Measurements from ENCODE around the gene STIMATE.
A peak's percentile ranks its signal among the peaks of the same experiment; 100 is the strongest.

STIMATE gene

GRCh38 chr3:52882377-52882776 is 15.0 kb downstream of the STIMATE start:
- Mint-ChIP-seq H3K4me3 (no peak overlapping the region), H3K27ac (no peak overlapping the region), H3K9me3 (no peaks in the 10 kb centered on the region), H3K4me1 (peaks cover 4% of the 10 kb centered on the region), H3K27me3 (no peaks in the 10 kb centered on the region), H3K36me3 (peaks cover 14% of the 10 kb centered on the region)

GRCh38 chr3:52881871-52882270 is 15.5 kb downstream of the STIMATE start:
- Mint-ChIP-seq H3K9me3 (no peaks in the 10 kb centered on the region), H3K27me3 (no peaks in the 10 kb centered on the region), H3K36me3 (peaks cover 14% of the 10 kb centered on the region), H3K4me1 (peaks cover 4% of the 10 kb centered on the region), H3K27ac (no peak overlapping the region), H3K4me3 (no peak overlapping the region)

- H3K27ac Mint-ChIP-seq, result no peak overlapping the region
- no peaks in the 10 kb centered on the region for H3K27me3 Mint-ChIP-seq
- H3K4me3 Mint-ChIP-seq, result no peak overlapping the region
Observed at GRCh38 chr3:52880474-52880873, 16.9 kb downstream of the STIMATE start.

GRCh38 chr3:52880047-52880446 is 17.3 kb downstream of the STIMATE start:
- no peaks in the 10 kb centered on the region for H3K27me3 Mint-ChIP-seq
- no peaks in the 10 kb centered on the region for H3K9me3 Mint-ChIP-seq
- peaks cover 19% of the 10 kb centered on the region for H3K4me1 Mint-ChIP-seq
- no peak overlapping the region for H3K4me3 Mint-ChIP-seq
- peaks cover 5% of the 10 kb centered on the region for H3K36me3 Mint-ChIP-seq
- H3K27ac Mint-ChIP-seq, result no peak overlapping the region

More at GRCh38 chr3:52880474-52880873, 16.9 kb downstream of the STIMATE start:
- Mint-ChIP-seq H3K36me3 (peaks cover 8% of the 10 kb centered on the region), H3K4me1 (peaks cover 15% of the 10 kb centered on the region), H3K9me3 (no peaks in the 10 kb centered on the region)

GRCh38 chr3:52879581-52879980 is 17.8 kb downstream of the STIMATE start:
- H3K27ac Mint-ChIP-seq, result no peak overlapping the region

GRCh38 chr3:52879090-52879489 is 18.3 kb downstream of the STIMATE start:
- H3K27me3 Mint-ChIP-seq, result no peaks in the 10 kb centered on the region
- no peak overlapping the region for H3K4me3 Mint-ChIP-seq
- peaks cover 25% of the 10 kb centered on the region for H3K4me1 Mint-ChIP-seq
- no peaks in the 10 kb centered on the region for H3K9me3 Mint-ChIP-seq
- no peak overlapping the region for H3K27ac Mint-ChIP-seq
- H3K36me3 Mint-ChIP-seq, result peaks cover 1% of the 10 kb centered on the region

More at GRCh38 chr3:52879581-52879980, 17.8 kb downstream of the STIMATE start:
- H3K36me3 Mint-ChIP-seq, result peaks cover 1% of the 10 kb centered on the region
- H3K27me3 Mint-ChIP-seq, result no peaks in the 10 kb centered on the region
- no peak overlapping the region for H3K4me3 Mint-ChIP-seq
- H3K4me1 Mint-ChIP-seq, result peaks cover 21% of the 10 kb centered on the region
- H3K9me3 Mint-ChIP-seq, result no peaks in the 10 kb centered on the region

GRCh38 chr3:52877085-52877484 is 20.3 kb downstream of the STIMATE start:
- Mint-ChIP-seq H3K9me3 (no peaks in the 10 kb centered on the region), H3K27me3 (no peaks in the 10 kb centered on the region), H3K27ac (no peak overlapping the region), H3K36me3 (peaks cover 2% of the 10 kb centered on the region), H3K4me3 (no peak overlapping the region), H3K4me1 (peaks cover 35% of the 10 kb centered on the region)

GRCh38 chr3:52874864-52875587 is 22.3 kb downstream of the STIMATE start:
- Mint-ChIP-seq H3K4me1 (peaks cover 41% of the 10 kb centered on the region), H3K4me3 (peak overlapping the region; percentile 24)

GRCh38 chr3:52874160-52874701 is 23.1 kb downstream of the STIMATE start:
- H3K27ac Mint-ChIP-seq, result no peak overlapping the region
- no peaks in the 10 kb centered on the region for H3K9me3 Mint-ChIP-seq
- H3K4me1 Mint-ChIP-seq, result peaks cover 41% of the 10 kb centered on the region
- H3K36me3 Mint-ChIP-seq, result peaks cover 4% of the 10 kb centered on the region
- H3K4me3 Mint-ChIP-seq, result no peak overlapping the region
- H3K27me3 Mint-ChIP-seq, result no peaks in the 10 kb centered on the region

More at GRCh38 chr3:52874864-52875587, 22.3 kb downstream of the STIMATE start:
- H3K9me3 Mint-ChIP-seq, result no peaks in the 10 kb centered on the region
- H3K27me3 Mint-ChIP-seq, result no peaks in the 10 kb centered on the region
- H3K27ac Mint-ChIP-seq, result no peak overlapping the region
- H3K36me3 Mint-ChIP-seq, result peaks cover 4% of the 10 kb centered on the region

GRCh38 chr3:52873433-52874159 is 23.8 kb downstream of the STIMATE start:
- Mint-ChIP-seq H3K4me1 (peaks cover 41% of the 10 kb centered on the region), H3K27me3 (no peaks in the 10 kb centered on the region), H3K4me3 (no peak overlapping the region), H3K27ac (no peak overlapping the region), H3K36me3 (peaks cover 3% of the 10 kb centered on the region), H3K9me3 (no peaks in the 10 kb centered on the region)

GRCh38 chr3:52872245-52872644 is 25.1 kb downstream of the STIMATE start:
- H3K4me1 Mint-ChIP-seq, result peaks cover 41% of the 10 kb centered on the region
- H3K27ac Mint-ChIP-seq, result no peak overlapping the region
- no peaks in the 10 kb centered on the region for H3K27me3 Mint-ChIP-seq
- peaks cover 3% of the 10 kb centered on the region for H3K36me3 Mint-ChIP-seq
- no peaks in the 10 kb centered on the region for H3K9me3 Mint-ChIP-seq
- H3K4me3 Mint-ChIP-seq, result no peak overlapping the region

GRCh38 chr3:52871761-52872160 is 25.6 kb downstream of the STIMATE start:
- peaks cover 5% of the 10 kb centered on the region for H3K36me3 Mint-ChIP-seq
- peaks cover 41% of the 10 kb centered on the region for H3K4me1 Mint-ChIP-seq
- no peak overlapping the region for H3K4me3 Mint-ChIP-seq
- H3K27me3 Mint-ChIP-seq, result no peaks in the 10 kb centered on the region
- no peaks in the 10 kb centered on the region for H3K9me3 Mint-ChIP-seq
- H3K27ac Mint-ChIP-seq, result peak overlapping the region; percentile 32

- Mint-ChIP-seq H3K4me1 (peaks cover 30% of the 10 kb centered on the region), H3K27ac (no peak overlapping the region), H3K9me3 (peaks cover 4% of the 10 kb centered on the region), H3K27me3 (no peaks in the 10 kb centered on the region), H3K4me3 (no peak overlapping the region), H3K36me3 (peaks cover 13% of the 10 kb centered on the region)
Observed at GRCh38 chr3:52870471-52870870, 26.9 kb downstream of the STIMATE start.

- Mint-ChIP-seq H3K36me3 (peaks cover 17% of the 10 kb centered on the region), H3K27me3 (no peaks in the 10 kb centered on the region), H3K27ac (no peak overlapping the region), H3K4me3 (no peak overlapping the region), H3K9me3 (peaks cover 4% of the 10 kb centered on the region), H3K4me1 (peaks cover under 1% of the 10 kb centered on the region)
Observed at GRCh38 chr3:52866427-52866826, 30.9 kb downstream of the STIMATE start.

- peaks cover 4% of the 10 kb centered on the region for H3K9me3 Mint-ChIP-seq
- no peak overlapping the region for H3K4me3 Mint-ChIP-seq
- no peaks in the 10 kb centered on the region for H3K27me3 Mint-ChIP-seq
- H3K27ac Mint-ChIP-seq, result no peak overlapping the region
- H3K4me1 Mint-ChIP-seq, result no peaks in the 10 kb centered on the region
- H3K36me3 Mint-ChIP-seq, result peaks cover 17% of the 10 kb centered on the region
Observed at GRCh38 chr3:52865994-52866393, 31.4 kb downstream of the STIMATE start.

- no peak overlapping the region for H3K27ac Mint-ChIP-seq
- H3K4me1 Mint-ChIP-seq, result no peaks in the 10 kb centered on the region
- peaks cover 7% of the 10 kb centered on the region for H3K36me3 Mint-ChIP-seq
- no peak overlapping the region for H3K4me3 Mint-ChIP-seq
- no peaks in the 10 kb centered on the region for H3K9me3 Mint-ChIP-seq
- no peaks in the 10 kb centered on the region for H3K27me3 Mint-ChIP-seq
Observed at GRCh38 chr3:52860424-52860768, 37.0 kb downstream of the STIMATE start.

Data from activated naive CD4-positive, alpha-beta T cell treated with anti-CD3 and anti-CD28 coated beads, Interleukin-2, amount 50 U/mL, for 24 hours (primary cell).